HCT116 (cell line): ENCODE measurements around the gene OPN1SW. TPM values are rescaled to one million over a fixed set of nuclear protein-coding genes. Genes with fewer than 3 reads are reported as not detected.

Experiments used
- ATAC-seq: fragments of 200-7000 bp; cut with Tn5 transposase; 2 replicates; pipeline ENCODE4 v1.9.1; 2020; ENCODE audit warnings: mild to moderate bottlenecking, moderate library complexity
- BruUV-seq: library from RNA; stranded (reverse); fragments of 400-500 nt; replicated peaks from 2 replicates; lab custom pipeline; 2021; lab: Mats Ljungman, UMichigan
- CTCF ChIA-PET: fragments of 300-600 bp; sonication (Branson Sonifier 250); formaldehyde crosslinking; loops from one replicate; lab custom pipeline; 2021; ENCODE audit warnings: antibody characterized with exemption; lab: Charles Lee
- POLR2A ChIA-PET: fragments of 300-600, 350-600 bp; sonication (Branson Sonifier 250); formaldehyde crosslinking; loops from one replicate; lab custom pipeline; 2021; ENCODE audit warnings: antibody characterized with exemption; lab: Charles Lee
- RAD21 ChIA-PET, 2 experiments: fragments of 300-600 bp; sonication (Branson Sonifier 250); formaldehyde crosslinking; loops; one replicate each; lab custom pipeline; 2023; ENCODE audit warnings: low total read pairs in 2 of 2; ENCODE audit not compliant: uncharacterized antibody in 2 of 2, unreplicated experiment in 2 of 2, low non-redundant PET in 1 of 2; lab: Charles Lee
- DNase-seq: peaks from one replicate; pipeline ENCODE4 v3.0.0-alpha.2; 2010; ENCODE audit warnings: low read depth, low spot score
- H2AFZ ChIP-seq: fragments of 200-600 bp; shearing (Covaris generic), sonication (generic); 2 replicates; pipeline ENCODE4 v1.6.1; 2017; ENCODE audit warnings: low read depth, mixed run types, mixed read lengths, antibody characterized with exemption, low read length; ENCODE audit not compliant: poor library complexity, severe bottlenecking
- H3K27ac ChIP-seq: 2 replicates; pipeline ENCODE4 v1.5.1; 2012; ENCODE audit warnings: low read depth, low read length
- H3K27me3 ChIP-seq: fragments of 200-600 bp; sonication (generic); 2 replicates; pipeline ENCODE4 v1.6.1; 2016; ENCODE audit warnings: mixed run types, low read length, mixed read lengths; ENCODE audit not compliant: insufficient read depth
- H3K36me3 ChIP-seq, 2 experiments: fragments of 200-500 bp in 1 of 2; fragments of 200-600 bp in 1 of 2; sonication (Bioruptor generic) in 1 of 2; sonication (generic) in 1 of 2; 2 replicates each; pipeline versions ENCODE4 v1.5.1 to v1.6.1; 2014 to 2016; ENCODE audit warnings: low read length in 2 of 2, inconsistent platforms in 1 of 2, mixed read lengths in 1 of 2, mixed run types in 1 of 2; ENCODE audit not compliant: insufficient read depth in 2 of 2, control insufficient read depth in 1 of 2
- H3K4me1 ChIP-seq, 2 experiments: fragments of 200-600 bp in 1 of 2; sonication (generic) in 1 of 2; 2 replicates each; pipeline versions ENCODE4 v1.5.1 to v1.6.1; 2012 to 2017; ENCODE audit warnings: low read length in 2 of 2, inconsistent platforms in 1 of 2, mild to moderate bottlenecking in 1 of 2, mixed read lengths in 1 of 2, mixed run types in 1 of 2, moderate library complexity in 1 of 2; ENCODE audit not compliant: insufficient read depth in 2 of 2, control insufficient read depth in 1 of 2
- H3K4me2 ChIP-seq: fragments of 200-600 bp; sonication (generic); 2 replicates; pipeline ENCODE4 v1.6.1; 2017; ENCODE audit warnings: mixed run types, low read length, mixed read lengths
- H3K4me3 ChIP-seq, 2 experiments: fragments of 200-600 bp in 1 of 2; sonication (generic) in 1 of 2; replicated peaks in 1 of 2; 2 replicates each; pipeline ENCODE4 v1.5.1; 2011 to 2016; ENCODE audit warnings: low read length in 2 of 2, control low read depth in 1 of 2, low read depth in 1 of 2, mild to moderate bottlenecking in 1 of 2, mixed read lengths in 1 of 2, mixed run types in 1 of 2
- H3K79me2 ChIP-seq: fragments of 200-600 bp; sonication (generic); 2 replicates; pipeline ENCODE4 v1.6.1; 2017; ENCODE audit warnings: mild to moderate bottlenecking, mixed run types, low read length, moderate library complexity, mixed read lengths; ENCODE audit not compliant: insufficient read depth
- H3K9ac ChIP-seq: fragments of 200-600 bp; sonication (generic); 2 replicates; pipeline ENCODE4 v1.6.1; 2016; ENCODE audit warnings: low read length, mixed read lengths
- H3K9me2 ChIP-seq: fragments of 200-600 bp; sonication (generic), shearing (Covaris generic); 2 replicates; pipeline ENCODE4 v1.6.1; 2017; ENCODE audit warnings: mixed run types, mild to moderate bottlenecking, moderate library complexity; ENCODE audit not compliant: insufficient read depth
- H3K9me3 ChIP-seq, 2 experiments: fragments of 200-500 bp in 1 of 2; fragments of 200-600 bp in 1 of 2; sonication (Bioruptor generic) in 1 of 2; sonication (generic) in 1 of 2; 2 replicates each; pipeline ENCODE4 v1.6.1; 2014 to 2017; ENCODE audit warnings: low read length in 2 of 2, mixed read lengths in 2 of 2, inconsistent platforms in 1 of 2, low read depth in 1 of 2, mild to moderate bottlenecking in 1 of 2, mixed run types in 1 of 2, moderate library complexity in 1 of 2; ENCODE audit not compliant: control insufficient read depth in 1 of 2, insufficient read depth in 1 of 2
- H4K20me1 ChIP-seq: fragments of 200-600 bp; sonication (generic), shearing (Covaris generic); 2 replicates; pipeline ENCODE4 v1.6.1; 2017; ENCODE audit warnings: mixed run types, mild to moderate bottlenecking, moderate library complexity; ENCODE audit not compliant: insufficient read depth
- CBX3 ChIP-seq: IDR thresholded peaks from 2 replicates; pipeline ENCODE4 v1.6.1; 2012; ENCODE audit warnings: low read depth
- CEBPB ChIP-seq: IDR thresholded peaks from 2 replicates; pipeline ENCODE4 v1.6.1; 2012; ENCODE audit warnings: low read depth
- CTCF ChIP-seq, 3 experiments: fragments of 200-600 bp in 1 of 3; sonication (generic) in 1 of 3; IDR thresholded peaks in 2 of 3; conservative IDR thresholded peaks in 1 of 3; 2 replicates each; pipeline ENCODE4 v1.5.1; 2012 to 2017; ENCODE audit warnings: low read depth in 2 of 3, low read length in 2 of 3, antibody characterized with exemption in 1 of 3, borderline replicate concordance in 1 of 3, control low read depth in 1 of 3, mild to moderate bottlenecking in 1 of 3, mixed read lengths in 1 of 3, mixed run types in 1 of 3, moderate library complexity in 1 of 3; ENCODE audit not compliant: insufficient read depth in 1 of 3
- FOSL1 ChIP-seq: IDR thresholded peaks from 2 replicates; pipeline ENCODE4 v1.6.1; 2012; ENCODE audit warnings: low read depth
- JUND ChIP-seq: IDR thresholded peaks from 2 replicates; pipeline ENCODE4 v1.6.1; 2012
- SIN3A ChIP-seq: IDR thresholded peaks from 2 replicates; pipeline ENCODE4 v1.6.1; 2012; ENCODE audit warnings: low read depth
- SP1 ChIP-seq: IDR thresholded peaks from 2 replicates; pipeline ENCODE4 v1.6.1; 2012; ENCODE audit warnings: low read depth
- SRF ChIP-seq: IDR thresholded peaks from 2 replicates; pipeline ENCODE4 v1.6.1; 2012; ENCODE audit warnings: low read depth
- TCF7L2 ChIP-seq: IDR thresholded peaks from 2 replicates; pipeline ENCODE4 v1.7.0; 2011; ENCODE audit warnings: borderline replicate concordance, inconsistent platforms; ENCODE audit not compliant: insufficient read depth, insufficient read length; ENCODE audit errors: extremely low read depth
- YY1 ChIP-seq: IDR thresholded peaks from 2 replicates; pipeline ENCODE4 v1.6.1; 2011; ENCODE audit warnings: low read length, low read depth, moderate library complexity, mild to moderate bottlenecking; ENCODE audit not compliant: insufficient replicate concordance; ENCODE audit errors: extremely low read depth
- ZFX ChIP-seq: fragments of 450-650 bp; IDR thresholded peaks from 2 replicates; pipeline ENCODE4 v1.6.1; 2017
- ZNF274 ChIP-seq: fragments of 200-500 bp; sonication (Bioruptor generic); IDR thresholded peaks from 2 replicates; pipeline ENCODE4 v1.6.1; 2014; ENCODE audit warnings: mild to moderate bottlenecking, low read depth, low read length, inconsistent platforms
- intact Hi-C: fragments of 100-400 bp; cut with micrococcal nuclease; formaldehyde crosslinking; loops from 2 replicates; pipeline ENCODE4 v1.10.0; 2022
- total RNA-seq: library from RNA; stranded (reverse); gene quantifications from one replicate; pipeline ENCODE4 v1.2.1, GENCODE V29; 2021; ENCODE audit not compliant: unreplicated experiment
- TF ChIP-seq, protein P1 (sequence below): IDR thresholded peaks from 2 replicates; pipeline ENCODE4 v1.6.1; 2011; ENCODE audit warnings: mild to moderate bottlenecking, low read length, moderate library complexity; ENCODE audit not compliant: insufficient replicate concordance; ENCODE audit errors: extremely low read depth

The OPN1SW gene
- total RNA-seq, 1 experiment from 2014 or later: not detected

- intact Hi-C loops: no loop called here
- Histone ChIP-seq H3K36me3 (no peaks in the 10 kb centered on the region), H4K20me1 (peaks cover 23% of the 10 kb centered on the region; the same call in 1 of the 2 replicates), H3K27ac (no peak overlapping the region), H3K79me2 (peaks cover 38% of the 10 kb centered on the region), H3K9me3 (no peaks in the 10 kb centered on the region), H3K4me3 (no peak overlapping the region), H2AFZ (no peak overlapping the region)
- CTCF ChIA-PET: no interaction called here
- ATAC-seq: no peak
- POLR2A ChIA-PET: interaction anchor here (0.5 to 1.5 kb wide), 3 partner anchors 19 to 231 kb away, joined by 3 read pairs; no protein-coding TSS in a partner anchor
- TF ChIP-seq SP1 (no peak), FOSL1 (peak; percentile 16; the same call in 1 of the 2 replicates)
- TF ChIP-seq, all 23 proteins: peak for 1
- peaks cover 10 to 45% of the 10 kb centered on the region in 2 experiments for H3K4me1 ChIP-seq
- peak overlapping the region; percentile 89 for H3K4me2 ChIP-seq
- no peaks in the 10 kb centered on the region for H3K27me3 ChIP-seq
- H3K9me2 ChIP-seq: no peaks in the 10 kb centered on the region
- peak overlapping the region; percentile 91 for H3K9ac ChIP-seq
- no TSS peak for BruUV-seq
- RAD21 ChIA-PET: no interaction called here
- DNase-seq: peak; percentile 13
Measured at GRCh38 chr7:128737867-128738385, 37.7 kb downstream of the OPN1SW start.

DNA sequence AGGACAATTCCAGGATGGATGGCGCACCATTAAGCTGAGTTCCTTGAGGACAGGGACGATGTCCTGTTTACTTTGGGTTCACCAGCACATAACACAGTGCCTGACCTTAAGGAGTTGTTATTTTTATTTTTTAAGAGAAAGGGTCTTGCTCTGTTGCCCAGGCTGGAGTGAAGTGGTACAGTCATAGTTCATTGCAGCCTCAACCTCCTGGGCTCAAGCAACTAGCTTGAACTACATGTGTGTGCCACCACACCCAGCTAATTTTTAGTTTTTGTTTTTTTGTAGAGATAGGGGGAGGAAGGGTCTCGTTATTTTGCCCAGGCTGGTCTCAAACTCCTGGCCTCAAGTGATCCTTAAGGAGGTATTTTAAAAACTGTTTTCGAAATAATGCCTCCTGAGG lies 38.2 kb downstream of the OPN1SW start:
- intact Hi-C loops: no loop called here
- H3K9me3 ChIP-seq: no peaks in the 10 kb centered on the region
- H3K4me1 ChIP-seq: peaks cover 10 to 44% of the 10 kb centered on the region in 2 experiments
- no peaks in the 10 kb centered on the region for H3K27me3 ChIP-seq
- H3K9me2 ChIP-seq: no peaks in the 10 kb centered on the region
- no peak overlapping the region for H3K4me3 ChIP-seq
- ChIA-PET CTCF (no interaction called here), RAD21 (no interaction called here), POLR2A (interaction anchor here (1.5 kb wide), 1 partner anchor 94 kb away, joined by 3 read pairs; no protein-coding TSS in a partner anchor)
- DNase-seq (no peak), ATAC-seq (no peak)
- H3K79me2 ChIP-seq: peaks cover 33% of the 10 kb centered on the region
- peaks cover 20% of the 10 kb centered on the region; the same call in 1 of the 2 replicates for H4K20me1 ChIP-seq
- no peak overlapping the region for H3K27ac ChIP-seq
- no TSS peak for BruUV-seq
- H3K4me2 ChIP-seq: peak overlapping the region; percentile 89
- no peak overlapping the region for H2AFZ ChIP-seq
- peak overlapping the region; percentile 91; the same call in 1 of the 2 replicates for H3K9ac ChIP-seq
- H3K36me3 ChIP-seq: no peaks in the 10 kb centered on the region
- TF ChIP-seq YY1: no peak
- TF ChIP-seq ZNF274: no peak
- TF ChIP-seq, protein P1, sequence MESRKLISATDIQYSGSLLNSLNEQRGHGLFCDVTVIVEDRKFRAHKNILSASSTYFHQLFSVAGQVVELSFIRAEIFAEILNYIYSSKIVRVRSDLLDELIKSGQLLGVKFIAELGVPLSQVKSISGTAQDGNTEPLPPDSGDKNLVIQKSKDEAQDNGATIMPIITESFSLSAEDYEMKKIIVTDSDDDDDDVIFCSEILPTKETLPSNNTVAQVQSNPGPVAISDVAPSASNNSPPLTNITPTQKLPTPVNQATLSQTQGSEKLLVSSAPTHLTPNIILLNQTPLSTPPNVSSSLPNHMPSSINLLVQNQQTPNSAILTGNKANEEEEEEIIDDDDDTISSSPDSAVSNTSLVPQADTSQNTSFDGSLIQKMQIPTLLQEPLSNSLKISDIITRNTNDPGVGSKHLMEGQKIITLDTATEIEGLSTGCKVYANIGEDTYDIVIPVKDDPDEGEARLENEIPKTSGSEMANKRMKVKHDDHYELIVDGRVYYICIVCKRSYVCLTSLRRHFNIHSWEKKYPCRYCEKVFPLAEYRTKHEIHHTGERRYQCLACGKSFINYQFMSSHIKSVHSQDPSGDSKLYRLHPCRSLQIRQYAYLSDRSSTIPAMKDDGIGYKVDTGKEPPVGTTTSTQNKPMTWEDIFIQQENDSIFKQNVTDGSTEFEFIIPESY: no peak
- no peak for TF ChIP-seq ZFX
- TF ChIP-seq JUND: no peak
- TF ChIP-seq SIN3A: no peak
- TF ChIP-seq TCF7L2: no peak
- TF ChIP-seq CEBPB: no peak
- no peak for TF ChIP-seq CTCF (IDR thresholded peaks at IDR 0.05 in 2 of 3, conservative IDR thresholded peaks at IDR 0.05 in 1 of 3; ENCODE audit: borderline replicate concordance in 1 of 3, insufficient read depth in 1 of 3, low read depth in 2 of 3, low read length in 2 of 3)
- no peak for TF ChIP-seq CBX3
- TF ChIP-seq SP1: no peak
- TF ChIP-seq SRF: no peak
